A549 (cell line): ENCODE results near the gene OR9G1. TPM values are rescaled to one million over a fixed set of nuclear protein-coding genes. Genes with fewer than 3 reads are reported as not detected.

ENCODE experiments used
- ATAC-seq, 2 experiments: fragments of 200-7000 bp in 1 of 2; fragments of >200 bp in 1 of 2; cut with Nextera tagmentation in 1 of 2; cut with Tn5 transposase in 1 of 2; 3 replicates each; pipeline versions ENCODE4 v1.8.0 to v1.9.1; 2018 to 2020; ENCODE audit warnings: mild to moderate bottlenecking in 1 of 2, moderate library complexity in 1 of 2
- CTCF ChIA-PET: fragments of 300-600 bp; sonication (Branson Sonifier 250); formaldehyde crosslinking; extraction: SDS; loops from one replicate; lab custom pipeline; 2021; ENCODE audit warnings: antibody characterized with exemption, inconsistent platforms; lab: Yijun Ruan, JAX
- POLR2A ChIA-PET: fragments of 350-600 bp; formaldehyde crosslinking; extraction: SDS; loops from one replicate; lab custom pipeline; 2021; ENCODE audit warnings: antibody characterized with exemption, inconsistent platforms; lab: Yijun Ruan, JAX
- DNase-seq, 2 experiments: peaks; one replicate each; pipeline versions ENCODE4 v3.0.0 to v3.0.0-alpha.2; 2011 to 2016; ENCODE audit warnings: low read depth in 1 of 2, low spot score in 1 of 2
- FAIRE-seq: peaks from 2 replicates; lab custom pipeline; 2011; peaks lifted over from hg19 to GRCh38; lab: Jason Lieb, UNC
- H3K27ac ChIP-seq, 2 experiments: fragments of >200 bp; sonication (Bioruptor Twin); formaldehyde crosslinking; 3 replicates each; pipeline ENCODE4 v1.5.1; 2016 to 2017
- H3K4me1 ChIP-seq: fragments of >200 bp; sonication (Bioruptor Twin); formaldehyde crosslinking; 3 replicates; pipeline ENCODE4 v1.6.1; 2016
- H3K4me2 ChIP-seq: fragments of >200 bp; sonication (Bioruptor Twin); formaldehyde crosslinking; 3 replicates; pipeline ENCODE4 v1.6.1; 2016
- H3K4me3 ChIP-seq: fragments of >200 bp; sonication (Bioruptor Twin); formaldehyde crosslinking; 3 replicates; pipeline ENCODE4 v1.5.1; 2016
- H3K9me3 ChIP-seq: fragments of >200 bp; sonication (Bioruptor Twin); formaldehyde crosslinking; 3 replicates; pipeline ENCODE4 v1.6.1; 2016
- CBX2 ChIP-seq: fragments of 200-600 bp; sonication (generic); IDR thresholded peaks from 2 replicates; pipeline ENCODE4 v1.6.1; 2016; ENCODE audit warnings: low read depth, mild to moderate bottlenecking, borderline replicate concordance
- FOSB ChIP-seq: fragments of 250-450 bp; sonication (Bioruptor Pico); IDR thresholded peaks from 2 replicates; pipeline ENCODE4 v1.5.0; 2020; ENCODE audit warnings: mild to moderate bottlenecking, moderate library complexity
- FOXS1 ChIP-seq: fragments of 250-450 bp; sonication (Bioruptor Pico); IDR thresholded peaks from 2 replicates; pipeline ENCODE4 v1.5.0; 2020; ENCODE audit warnings: mild to moderate bottlenecking, moderate library complexity
- HOXB13 ChIP-seq: fragments of 250-450 bp; sonication (Bioruptor Pico); IDR thresholded peaks from 2 replicates; pipeline ENCODE4 v1.5.0; 2020; ENCODE audit warnings: low read depth, mild to moderate bottlenecking, moderate library complexity
- HOXB5 ChIP-seq: fragments of 250-450 bp; sonication (Bioruptor Pico); IDR thresholded peaks from 2 replicates; pipeline ENCODE4 v1.5.0; 2020; ENCODE audit warnings: mild to moderate bottlenecking, moderate library complexity
- KDM1A ChIP-seq: fragments of 200-600 bp; sonication (generic); IDR thresholded peaks from 2 replicates; pipeline ENCODE4 v1.6.1; 2016; ENCODE audit warnings: low read depth, mild to moderate bottlenecking
- MAFK ChIP-seq: fragments of 450-650 bp; IDR thresholded peaks from 2 replicates; pipeline ENCODE4 v1.6.1; 2014; ENCODE audit not compliant: partially characterized antibody
- MAZ ChIP-seq: fragments of 150-350 bp; IDR thresholded peaks from 2 replicates; pipeline ENCODE4 v1.6.1; 2014; ENCODE audit warnings: antibody characterized with exemption, low read depth, low read length, borderline replicate concordance
- PHF8 ChIP-seq: fragments of 200-600 bp; sonication (generic); IDR thresholded peaks from 2 replicates; pipeline ENCODE4 v1.6.1; 2016; ENCODE audit warnings: low read depth, mild to moderate bottlenecking, antibody characterized with exemption, moderate library complexity, borderline replicate concordance
- POLR2AphosphoS2 ChIP-seq: conservative IDR thresholded peaks from 2 replicates; pipeline ENCODE4 v1.6.1; 2012; ENCODE audit warnings: low read length, improper control_type of control experiment, inconsistent platforms
- RAD21 ChIP-seq, 2 experiments: fragments of >200 bp in 1 of 2; sonication (Bioruptor Twin) in 1 of 2; formaldehyde crosslinking in 1 of 2; IDR thresholded peaks in 1 of 2; conservative IDR thresholded peaks in 1 of 2; 2 replicates in 1 of 2; 3 replicates in 1 of 2; pipeline ENCODE4 v1.6.1; 2012 to 2018; ENCODE audit warnings: inconsistent platforms in 1 of 2
- RFX5 ChIP-seq: fragments of 450-650 bp; IDR thresholded peaks from 2 replicates; pipeline ENCODE4 v1.7.1; 2014; ENCODE audit warnings: antibody characterized with exemption, mild to moderate bottlenecking, moderate library complexity
- SREBF2 ChIP-seq: fragments of 450-650 bp; IDR thresholded peaks from 2 replicates; pipeline ENCODE4 v1.6.1; 2014; ENCODE audit warnings: mild to moderate bottlenecking, moderate library complexity
- TFCP2L1 ChIP-seq: fragments of 250-450 bp; sonication (Bioruptor Pico); IDR thresholded peaks from 2 replicates; pipeline ENCODE4 v1.5.0; 2021; ENCODE audit warnings: mild to moderate bottlenecking
- ZC3H11A ChIP-seq: fragments of 450-650 bp; IDR thresholded peaks from 2 replicates; pipeline ENCODE4 v1.6.1; 2014; ENCODE audit warnings: antibody characterized with exemption, mild to moderate bottlenecking
- ZFP36 ChIP-seq: fragments of 450-650 bp; IDR thresholded peaks from 2 replicates; pipeline ENCODE4 v1.6.1; 2014; ENCODE audit warnings: borderline replicate concordance; ENCODE audit not compliant: partially characterized antibody
- WGBS: methylation state at CpG from one replicate; pipeline ENCODE4 v1.1.6; 2017; ENCODE audit errors: missing lambda C conversion rate; 5-methylcytosine and 5-hydroxymethylcytosine counted together
- polyA plus RNA-seq, 4 experiments: library from polyadenylated mRNA; depleted of rRNA in 3 of 4; stranded (reverse); fragments of >200 nt; fragmentation: RNase III in 1 of 4; extraction: RNeasy Plus Mini Kit Qiagen cat#74134 plus additional on column Dnase treatment in 1 of 4; gene quantifications; 2 replicates in 3 of 4; 3 replicates in 1 of 4; pipeline ENCODE4 v1.2.3, GENCODE V29; 2011 to 2017
- small RNA-seq, 6 experiments: library from RNA; depleted of rRNA; stranded (forward); fragments of <200 nt; gene quantifications; one replicate each; pipeline ENCODE3, GENCODE V24; 2012
- TF ChIP-seq, protein P1 (sequence below): fragments of 150-350 bp; IDR thresholded peaks from 2 replicates; pipeline ENCODE4 v1.6.1; 2014; ENCODE audit warnings: low read depth, mild to moderate bottlenecking, low read length
- TF ChIP-seq, protein P2 (sequence below): fragments of 450-650 bp; IDR thresholded peaks from 2 replicates; pipeline ENCODE4 v1.6.1; 2014; ENCODE audit warnings: antibody characterized with exemption
- TF ChIP-seq, protein P3 (sequence below): fragments of 250-450 bp; sonication (Bioruptor Pico); IDR thresholded peaks from 2 replicates; pipeline ENCODE4 v1.5.0; 2021; ENCODE audit warnings: mild to moderate bottlenecking, moderate library complexity, borderline replicate concordance
- TF ChIP-seq, protein P4 (sequence below): fragments of >200 bp; sonication (Bioruptor Twin); formaldehyde crosslinking; IDR thresholded peaks from 2 replicates; pipeline ENCODE4 v1.6.1; 2016

Gene OR9G1
- polyA plus RNA-seq, 2 of the 4 experiments (the other 2 are of a cell fraction), result not detected

DNA sequence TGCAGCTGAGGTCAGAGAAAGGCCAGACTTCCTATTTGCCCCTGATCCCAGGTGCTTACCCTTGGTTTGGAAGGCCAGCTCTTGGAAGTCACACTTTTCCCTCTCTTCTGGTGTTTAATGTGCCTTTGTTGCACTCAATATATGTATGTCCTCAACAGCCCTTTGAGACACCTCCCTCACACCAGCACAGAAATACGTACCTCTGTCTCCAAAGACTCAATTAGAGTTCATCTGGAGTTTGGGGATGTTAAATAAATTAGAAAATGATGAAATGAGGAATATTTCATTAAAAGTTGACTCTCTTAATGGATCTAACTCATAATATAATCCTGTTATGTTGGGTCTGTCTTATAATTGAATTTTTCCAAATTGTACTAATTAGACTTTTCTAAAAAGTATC, 49.7 kb downstream of the OR9G1 start, which contains the start of gene OR9G4 (continued):
- TF ChIP-seq POLR2AphosphoS2 (no peak), PHF8 (no peak), FOSB (CRISPR knock-in tag) (no peak), CBX2 (no peak)
- TF ChIP-seq, protein P1, sequence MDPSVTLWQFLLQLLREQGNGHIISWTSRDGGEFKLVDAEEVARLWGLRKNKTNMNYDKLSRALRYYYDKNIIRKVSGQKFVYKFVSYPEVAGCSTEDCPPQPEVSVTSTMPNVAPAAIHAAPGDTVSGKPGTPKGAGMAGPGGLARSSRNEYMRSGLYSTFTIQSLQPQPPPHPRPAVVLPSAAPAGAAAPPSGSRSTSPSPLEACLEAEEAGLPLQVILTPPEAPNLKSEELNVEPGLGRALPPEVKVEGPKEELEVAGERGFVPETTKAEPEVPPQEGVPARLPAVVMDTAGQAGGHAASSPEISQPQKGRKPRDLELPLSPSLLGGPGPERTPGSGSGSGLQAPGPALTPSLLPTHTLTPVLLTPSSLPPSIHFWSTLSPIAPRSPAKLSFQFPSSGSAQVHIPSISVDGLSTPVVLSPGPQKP, result no peak

DNA sequence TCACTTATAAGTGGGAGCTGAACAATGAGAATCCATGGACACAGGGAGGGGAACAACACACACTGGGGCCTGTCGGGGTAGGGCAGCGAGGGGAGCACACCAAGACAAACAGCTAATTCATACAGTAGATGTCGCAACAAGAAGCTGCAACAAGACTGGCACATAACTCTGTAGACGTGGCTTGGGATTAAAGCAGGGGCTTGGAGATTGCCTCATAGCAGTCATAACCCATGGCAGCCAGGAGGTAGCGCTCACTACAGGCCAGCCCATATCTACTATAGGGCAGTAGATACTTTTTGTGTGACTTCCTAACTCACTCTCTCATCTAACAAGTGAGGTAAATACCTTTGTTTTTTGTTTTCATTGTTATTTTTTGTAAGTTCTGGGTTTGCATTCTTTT, 51.3 kb downstream of the OR9G1 start:
- CTCF ChIA-PET, result no interaction called here
- no peak overlapping the region for H3K4me3 ChIP-seq
- FAIRE-seq, result no peak
- no peak for TF ChIP-seq ZC3H11A
- TF ChIP-seq KDM1A, result no peak
- no peak for TF ChIP-seq HOXB13 (CRISPR knock-in tag)
- TF ChIP-seq SREBF2, result no peak
- no peak for TF ChIP-seq MAZ
- no peak for TF ChIP-seq ZFP36
- no peak for TF ChIP-seq TFCP2L1 (CRISPR knock-in tag)
- no peak for TF ChIP-seq HOXB5 (CRISPR knock-in tag)
- TF ChIP-seq, protein P1, result no peak
- TF ChIP-seq, protein P2, sequence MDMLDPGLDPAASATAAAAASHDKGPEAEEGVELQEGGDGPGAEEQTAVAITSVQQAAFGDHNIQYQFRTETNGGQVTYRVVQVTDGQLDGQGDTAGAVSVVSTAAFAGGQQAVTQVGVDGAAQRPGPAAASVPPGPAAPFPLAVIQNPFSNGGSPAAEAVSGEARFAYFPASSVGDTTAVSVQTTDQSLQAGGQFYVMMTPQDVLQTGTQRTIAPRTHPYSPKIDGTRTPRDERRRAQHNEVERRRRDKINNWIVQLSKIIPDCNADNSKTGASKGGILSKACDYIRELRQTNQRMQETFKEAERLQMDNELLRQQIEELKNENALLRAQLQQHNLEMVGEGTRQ, result no peak
- no peak for TF ChIP-seq RAD21 (conservative IDR thresholded peaks at IDR 0.05 in 1 of 2, IDR thresholded peaks at IDR 0.05 in 1 of 2)
- TF ChIP-seq, all 56 proteins: peak for 0
- 35% methylated on average over 5 of the region's 5 CpGs for WGBS
- DNase-seq (peak in 1 of 2 experiments; percentile 4), ATAC-seq (peak in 1 of 2 experiments; percentile 54; a peak in 1 of 6 replicates)
- POLR2A ChIA-PET, result no interaction called here
- Histone ChIP-seq H3K4me2 (no peak overlapping the region), H3K27ac (no peak overlapping the region), H3K9me3 (no peaks in the 10 kb centered on the region), H3K4me1 (no peaks in the 10 kb centered on the region)

DNA sequence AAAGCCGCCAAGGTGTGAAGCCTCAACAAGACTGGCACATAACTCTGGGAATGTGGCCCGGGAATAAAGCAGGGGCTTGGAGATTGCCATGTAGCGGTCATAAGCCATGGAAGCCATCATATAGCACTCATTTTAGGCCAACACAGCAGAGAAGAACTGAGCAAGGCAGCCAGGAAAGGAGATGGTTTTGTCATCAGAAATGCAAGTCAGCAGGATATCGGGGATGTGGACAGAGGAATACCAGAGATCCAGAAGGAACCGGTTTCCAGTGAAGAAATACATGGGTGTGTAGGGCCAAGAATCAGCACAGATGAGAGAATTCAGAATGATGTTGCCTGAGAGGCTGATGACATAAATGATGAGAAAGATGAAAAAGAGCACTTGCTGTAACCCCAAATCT, 52.6 kb downstream of the OR9G1 start:
- no peak overlapping the region for H3K4me3 ChIP-seq
- ATAC-seq, result no peak
- 22% methylated on average over 5 of the region's 5 CpGs for WGBS
- ChIA-PET CTCF (no interaction called here), POLR2A (no interaction called here)
- no peak for FAIRE-seq
- no peak overlapping the region for H3K4me2 ChIP-seq
- no peaks in the 10 kb centered on the region for H3K9me3 ChIP-seq
- TF ChIP-seq FOSB (CRISPR knock-in tag) (no peak), RFX5 (no peak), MAZ (no peak), FOXS1 (no peak), MAFK (peak; percentile 64)
- TF ChIP-seq, protein P3, sequence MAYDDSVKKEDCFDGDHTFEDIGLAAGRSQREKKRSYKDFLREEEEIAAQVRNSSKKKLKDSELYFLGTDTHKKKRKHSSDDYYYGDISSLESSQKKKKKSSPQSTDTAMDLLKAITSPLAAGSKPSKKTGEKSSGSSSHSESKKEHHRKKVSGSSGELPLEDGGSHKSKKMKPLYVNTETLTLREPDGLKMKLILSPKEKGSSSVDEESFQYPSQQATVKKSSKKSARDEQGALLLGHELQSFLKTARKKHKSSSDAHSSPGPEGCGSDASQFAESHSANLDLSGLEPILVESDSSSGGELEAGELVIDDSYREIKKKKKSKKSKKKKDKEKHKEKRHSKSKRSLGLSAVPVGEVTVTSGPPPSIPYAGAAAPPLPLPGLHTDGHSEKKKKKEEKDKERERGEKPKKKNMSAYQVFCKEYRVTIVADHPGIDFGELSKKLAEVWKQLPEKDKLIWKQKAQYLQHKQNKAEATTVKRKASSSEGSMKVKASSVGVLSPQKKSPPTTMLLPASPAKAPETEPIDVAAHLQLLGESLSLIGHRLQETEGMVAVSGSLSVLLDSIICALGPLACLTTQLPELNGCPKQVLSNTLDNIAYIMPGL (CRISPR knock-in tag), result no peak
- TF ChIP-seq, protein P4, sequence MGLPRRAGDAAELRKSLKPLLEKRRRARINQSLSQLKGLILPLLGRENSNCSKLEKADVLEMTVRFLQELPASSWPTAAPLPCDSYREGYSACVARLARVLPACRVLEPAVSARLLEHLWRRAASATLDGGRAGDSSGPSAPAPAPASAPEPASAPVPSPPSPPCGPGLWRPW, result no peak
- no peak for DNase-seq
- no peak overlapping the region for H3K27ac ChIP-seq
- no peaks in the 10 kb centered on the region for H3K4me1 ChIP-seq

Small RNAs within 50 kb of the gene (small RNA-seq; reads per million reads assigned to genes)
- gene AP001803.1 (0 reads per million in 6 experiments), gene AP004245.1 (0 reads per million in 6 experiments), gene MIR6128 (0 reads per million in 6 experiments)

Other genes starting within 250 kb of the OR9G1 start
- not detected in 2 replicates for gene OR5M3, start 225.7 kb upstream of the OR9G1 start, polyA plus RNA-seq (2011; rRNA removed)
- gene OR5M3, start 225.7 kb upstream of the OR9G1 start, polyA plus RNA-seq (2017; fragmentation: RNase III; extraction: RNeasy Plus Mini Kit Qiagen cat#74134 plus additional on column Dnase treatment), result not detected in 3 replicates
- not detected in 2 replicates for gene OR5M8, start 207.7 kb upstream of the OR9G1 start, polyA plus RNA-seq (2011; rRNA removed)
- gene OR5M8, start 207.7 kb upstream of the OR9G1 start, polyA plus RNA-seq (2017; fragmentation: RNase III; extraction: RNeasy Plus Mini Kit Qiagen cat#74134 plus additional on column Dnase treatment), result not detected in 3 replicates
- not detected in 2 replicates for gene OR5M11, start 155.8 kb upstream of the OR9G1 start, polyA plus RNA-seq (2011; rRNA removed)
- gene OR5M11, start 155.8 kb upstream of the OR9G1 start, polyA plus RNA-seq (2017; fragmentation: RNase III; extraction: RNeasy Plus Mini Kit Qiagen cat#74134 plus additional on column Dnase treatment), result not detected in 3 replicates
- not detected in 2 replicates for gene OR5M10, start 121.4 kb upstream of the OR9G1 start, polyA plus RNA-seq (2011; rRNA removed)
- not detected in 3 replicates for gene OR5M10, start 121.4 kb upstream of the OR9G1 start, polyA plus RNA-seq (2017; fragmentation: RNase III; extraction: RNeasy Plus Mini Kit Qiagen cat#74134 plus additional on column Dnase treatment)
- gene OR5M1, start 84.2 kb upstream of the OR9G1 start, polyA plus RNA-seq (2011; rRNA removed), result not detected in 2 replicates
- gene OR5M1, start 84.2 kb upstream of the OR9G1 start, polyA plus RNA-seq (2017; fragmentation: RNase III; extraction: RNeasy Plus Mini Kit Qiagen cat#74134 plus additional on column Dnase treatment), result not detected in 3 replicates
- gene OR5AP2, start 56.7 kb upstream of the OR9G1 start, polyA plus RNA-seq (2011; rRNA removed), result not detected in 2 replicates
- gene OR5AP2, start 56.7 kb upstream of the OR9G1 start, polyA plus RNA-seq (2017; fragmentation: RNase III; extraction: RNeasy Plus Mini Kit Qiagen cat#74134 plus additional on column Dnase treatment), result not detected in 3 replicates
- gene OR5AR1, start 35.4 kb upstream of the OR9G1 start, polyA plus RNA-seq (2011; rRNA removed), result not detected in 2 replicates
- not detected in 3 replicates for gene OR5AR1, start 35.4 kb upstream of the OR9G1 start, polyA plus RNA-seq (2017; fragmentation: RNase III; extraction: RNeasy Plus Mini Kit Qiagen cat#74134 plus additional on column Dnase treatment)
- not detected in 2 replicates for gene OR9G4, start 49.6 kb downstream of the OR9G1 start, polyA plus RNA-seq (2011; rRNA removed)
- gene OR9G4, start 49.6 kb downstream of the OR9G1 start, polyA plus RNA-seq (2017; fragmentation: RNase III; extraction: RNeasy Plus Mini Kit Qiagen cat#74134 plus additional on column Dnase treatment), result not detected in 3 replicates